Measurements from ENCODE around the gene ERP44. TPM values are rescaled to one million over a fixed set of nuclear protein-coding genes. Genes with fewer than 3 reads are reported as not detected.

Gene ERP44
- total and polyA plus RNA-seq, 2 donors (not counting 3 experiments of a cell fraction or from before 2014, with no cell fraction given): 9.9 to 21.4 TPM

DNA sequence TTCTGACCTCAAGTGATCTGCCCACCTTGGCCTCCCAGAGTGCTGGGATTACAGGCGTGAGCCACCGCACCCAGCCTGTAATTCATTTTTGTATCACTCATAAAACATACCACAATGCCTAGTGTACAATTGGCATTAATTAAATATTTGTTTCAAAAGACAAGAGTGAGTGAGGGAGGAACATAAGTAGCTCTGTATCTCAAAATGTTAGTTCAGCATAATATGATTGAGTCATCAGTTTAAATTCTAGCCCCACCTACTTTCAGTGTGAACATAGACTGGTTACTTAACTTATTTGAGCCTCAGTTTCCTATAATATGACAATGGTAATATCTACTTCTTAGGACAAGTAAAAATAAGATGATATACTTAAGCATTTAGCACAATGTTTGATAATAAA, 27.1 kb upstream of the ERP44 start:
- CTCF ChIA-PET: no interaction called here
- peaks cover 8% of the 10 kb centered on the region for H3K4me1 ChIP-seq (ENCODE audit: control insufficient read depth, extremely low read depth, insufficient read depth, low read length)
- DNase-seq (ENCODE audit: low read depth, low spot score): no peak
- no peaks in the 10 kb centered on the region for H3K27me3 ChIP-seq (ENCODE audit: control insufficient read depth in 2 of 2, insufficient read depth in 2 of 2, low read length in 2 of 2)
- H2AFZ ChIP-seq (ENCODE audit: low read depth, low read length): no peak overlapping the region
- H3K4me3 ChIP-seq (replicated peaks in 1 of 3; ENCODE audit: insufficient read depth in 1 of 3, low read depth in 1 of 3, low read length in 3 of 3): no peak overlapping the region
- no peaks in the 10 kb centered on the region for H3K79me2 ChIP-seq (ENCODE audit: control insufficient read depth, insufficient read depth, low read length)
- H3K36me3 ChIP-seq (ENCODE audit: control insufficient read depth in 2 of 2, extremely low read depth in 1 of 2, insufficient read depth in 2 of 2, low read length in 2 of 2): no peaks in the 10 kb centered on the region
- no peak overlapping the region for H3K27ac ChIP-seq (ENCODE audit: insufficient read depth, low read depth, low read length)
- POLR2A ChIA-PET: no interaction called here
- no peaks in the 10 kb centered on the region for H4K20me1 ChIP-seq (replicated peaks; ENCODE audit: control insufficient read depth, extremely low read depth, insufficient read depth, low read length)
- no peak overlapping the region for H3K4me2 ChIP-seq (ENCODE audit: insufficient read depth, low read length)
- H3K9me3 ChIP-seq (replicated peaks; ENCODE audit: control insufficient read depth, insufficient read depth, low read length): no peaks in the 10 kb centered on the region
- TF ChIP-seq MYC (IDR thresholded peaks at IDR 0.05; ENCODE audit: low read depth, low read length): no peak
- TF ChIP-seq POLR2AphosphoS5 (IDR thresholded peaks at IDR 0.05; ENCODE audit: insufficient read depth, low read depth, low read length): no peak
- TF ChIP-seq, protein P1, sequence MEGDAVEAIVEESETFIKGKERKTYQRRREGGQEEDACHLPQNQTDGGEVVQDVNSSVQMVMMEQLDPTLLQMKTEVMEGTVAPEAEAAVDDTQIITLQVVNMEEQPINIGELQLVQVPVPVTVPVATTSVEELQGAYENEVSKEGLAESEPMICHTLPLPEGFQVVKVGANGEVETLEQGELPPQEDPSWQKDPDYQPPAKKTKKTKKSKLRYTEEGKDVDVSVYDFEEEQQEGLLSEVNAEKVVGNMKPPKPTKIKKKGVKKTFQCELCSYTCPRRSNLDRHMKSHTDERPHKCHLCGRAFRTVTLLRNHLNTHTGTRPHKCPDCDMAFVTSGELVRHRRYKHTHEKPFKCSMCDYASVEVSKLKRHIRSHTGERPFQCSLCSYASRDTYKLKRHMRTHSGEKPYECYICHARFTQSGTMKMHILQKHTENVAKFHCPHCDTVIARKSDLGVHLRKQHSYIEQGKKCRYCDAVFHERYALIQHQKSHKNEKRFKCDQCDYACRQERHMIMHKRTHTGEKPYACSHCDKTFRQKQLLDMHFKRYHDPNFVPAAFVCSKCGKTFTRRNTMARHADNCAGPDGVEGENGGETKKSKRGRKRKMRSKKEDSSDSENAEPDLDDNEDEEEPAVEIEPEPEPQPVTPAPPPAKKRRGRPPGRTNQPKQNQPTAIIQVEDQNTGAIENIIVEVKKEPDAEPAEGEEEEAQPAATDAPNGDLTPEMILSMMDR (IDR thresholded peaks at IDR 0.05; ENCODE audit: extremely low read depth in 1 of 2, insufficient read depth in 1 of 2, low read depth in 1 of 2, low read length in 2 of 2): no peak
- no peak for TF ChIP-seq JUN (IDR thresholded peaks at IDR 0.05; ENCODE audit: borderline replicate concordance, insufficient read depth, insufficient read length, low read depth)
- no peak for TF ChIP-seq FOS (IDR thresholded peaks at IDR 0.05; ENCODE audit: borderline replicate concordance, insufficient read depth, low read length)
- no peak for TF ChIP-seq POLR2A (IDR thresholded peaks at IDR 0.05; ENCODE audit: low read depth, low read length)
- TF ChIP-seq EZH2 (IDR thresholded peaks at IDR 0.05; ENCODE audit: borderline replicate concordance, low read depth, low read length, severe bottlenecking): no peak
- TF ChIP-seq, protein P2, sequence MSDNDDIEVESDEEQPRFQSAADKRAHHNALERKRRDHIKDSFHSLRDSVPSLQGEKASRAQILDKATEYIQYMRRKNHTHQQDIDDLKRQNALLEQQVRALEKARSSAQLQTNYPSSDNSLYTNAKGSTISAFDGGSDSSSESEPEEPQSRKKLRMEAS (IDR thresholded peaks at IDR 0.05; ENCODE audit: insufficient read depth, insufficient read length): no peak
- no peak for TF ChIP-seq GATA2 (IDR thresholded peaks at IDR 0.05; ENCODE audit: insufficient read depth, insufficient read length, low read depth, low read length)
- no TSS peak for BruUV-seq (replicated peaks)
- no peak overlapping the region for H3K9ac ChIP-seq (replicated peaks; ENCODE audit: extremely low read depth, insufficient read depth, low read length)
- dilution Hi-C loops (cut with MboI; ENCODE audit: extremely low pct_ligation_motif_present, low sequenced_read_pairs): no loop called here
- H3K9me1 ChIP-seq (replicated peaks; ENCODE audit: control insufficient read depth, extremely low read depth, insufficient read depth, low read length): no peaks in the 10 kb centered on the region
- intact Hi-C loops (cut with micrococcal nuclease): no loop called here
- no peak for FAIRE-seq

Data from endothelial cell of umbilical vein (primary cell).